ENCODE results near the gene PTPRN2. TPM values are rescaled to one million over a fixed set of nuclear protein-coding genes. Genes with fewer than 3 reads are reported as not detected.

PTPRN2 gene
- total RNA-seq, 2 experiments from 2014 or later: 4.7 to 4.8 TPM

GRCh38 chr7:158479021-158479663, 108.5 kb downstream of the PTPRN2 start:
- Mint-ChIP-seq H3K4me1 (no peaks in the 10 kb centered on the region), H3K27ac (no peak overlapping the region), H3K27me3 (no peaks in the 10 kb centered on the region), H3K36me3 (ENCODE audit: low read depth) (no peaks in the 10 kb centered on the region), H3K9me3 (no peaks in the 10 kb centered on the region), H3K4me3 (no peak overlapping the region)
- ChIA-PET POLR2A (no interaction called here), CTCF (no interaction called here)
- DNase-seq: no peak

DNA sequence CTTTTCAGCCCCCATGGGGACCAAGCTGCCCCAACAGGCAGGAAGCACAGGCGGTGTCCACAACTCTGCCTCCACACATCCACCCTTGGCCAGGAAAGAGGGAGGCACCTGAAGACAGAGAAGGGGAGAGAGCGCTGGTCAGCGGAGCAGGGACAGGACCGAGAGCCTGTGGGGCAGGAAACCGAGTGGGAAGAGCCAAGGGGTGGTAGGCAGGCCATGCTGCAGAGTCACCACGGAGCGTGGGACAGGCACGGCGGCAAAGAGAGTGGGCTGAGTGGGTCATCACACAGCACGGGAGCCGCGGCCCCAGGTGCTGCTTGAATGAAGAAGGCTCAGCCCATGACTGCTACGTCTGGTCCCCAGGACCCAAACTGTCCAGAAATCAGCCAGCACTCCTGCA, 109.8 kb downstream of the PTPRN2 start:
- Mint-ChIP-seq H3K4me3 (no peak overlapping the region), H3K9me3 (no peaks in the 10 kb centered on the region), H3K27ac (no peak overlapping the region), H3K27me3 (no peaks in the 10 kb centered on the region), H3K36me3 (ENCODE audit: low read depth) (no peaks in the 10 kb centered on the region), H3K4me1 (no peaks in the 10 kb centered on the region)
- DNase-seq: no peak
- ChIA-PET POLR2A (no interaction called here), CTCF (no interaction called here)

DNA sequence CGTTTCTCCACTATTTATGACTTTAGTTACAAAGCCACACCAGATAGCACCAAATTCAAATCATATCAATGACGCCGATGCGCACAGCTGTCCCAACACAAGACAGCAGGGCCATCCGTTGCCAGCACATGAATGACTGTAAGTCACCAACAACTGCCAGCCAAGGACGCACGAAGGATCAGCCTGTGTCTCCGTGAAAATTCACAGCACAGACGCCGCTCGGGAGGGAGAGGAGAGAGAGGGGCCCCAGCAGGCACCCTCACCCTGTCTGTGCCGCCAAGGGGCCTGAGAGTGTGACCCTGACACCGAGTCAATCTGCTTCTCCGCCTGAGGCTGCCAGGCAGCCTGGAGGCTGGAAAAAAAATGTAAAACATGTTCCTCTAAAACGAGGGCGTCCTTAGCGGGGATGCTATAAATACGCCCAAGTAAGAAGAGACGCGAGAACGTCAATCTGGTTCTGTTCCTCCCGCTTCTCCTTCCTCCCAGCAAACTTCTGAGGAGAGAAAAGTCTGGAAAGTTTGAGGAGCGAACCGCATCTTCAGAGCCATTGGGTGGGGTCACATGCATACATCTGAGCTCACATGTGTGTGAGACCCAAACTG, 111.2 kb downstream of the PTPRN2 start:
- DNase-seq: no peak
- Mint-ChIP-seq H3K27ac (no peak overlapping the region), H3K4me1 (no peaks in the 10 kb centered on the region), H3K4me3 (no peak overlapping the region), H3K36me3 (ENCODE audit: low read depth) (no peaks in the 10 kb centered on the region), H3K27me3 (no peaks in the 10 kb centered on the region), H3K9me3 (no peaks in the 10 kb centered on the region)
- ChIA-PET CTCF (no interaction called here), POLR2A (no interaction called here)

DNA sequence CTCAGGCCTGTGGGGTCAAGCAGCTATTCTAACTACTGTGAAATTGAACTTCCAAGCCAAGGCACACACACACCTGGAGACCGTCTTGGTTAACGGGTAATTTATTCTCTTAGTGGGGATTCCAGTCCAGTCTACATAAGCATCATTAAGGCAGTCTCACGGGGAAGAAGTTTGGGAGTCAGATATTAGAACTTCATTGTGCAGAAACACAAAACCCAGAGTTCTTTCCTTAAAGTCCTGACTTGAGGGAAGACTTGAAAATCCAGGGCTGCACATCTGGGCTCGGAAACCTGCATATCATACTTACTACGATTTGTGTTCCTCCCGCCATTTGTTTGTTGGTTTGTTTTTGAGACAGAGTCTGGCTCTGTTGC, 112.0 kb downstream of the PTPRN2 start:
- ChIA-PET CTCF (no interaction called here), POLR2A (no interaction called here)
- no peak overlapping the region for H3K4me3 Mint-ChIP-seq
- no peak for DNase-seq
- no peaks in the 10 kb centered on the region for H3K9me3 Mint-ChIP-seq
- no peaks in the 10 kb centered on the region for H3K36me3 Mint-ChIP-seq (ENCODE audit: low read depth)
- H3K27me3 Mint-ChIP-seq: no peaks in the 10 kb centered on the region
- H3K27ac Mint-ChIP-seq: no peak overlapping the region
- H3K4me1 Mint-ChIP-seq: no peaks in the 10 kb centered on the region

DNA sequence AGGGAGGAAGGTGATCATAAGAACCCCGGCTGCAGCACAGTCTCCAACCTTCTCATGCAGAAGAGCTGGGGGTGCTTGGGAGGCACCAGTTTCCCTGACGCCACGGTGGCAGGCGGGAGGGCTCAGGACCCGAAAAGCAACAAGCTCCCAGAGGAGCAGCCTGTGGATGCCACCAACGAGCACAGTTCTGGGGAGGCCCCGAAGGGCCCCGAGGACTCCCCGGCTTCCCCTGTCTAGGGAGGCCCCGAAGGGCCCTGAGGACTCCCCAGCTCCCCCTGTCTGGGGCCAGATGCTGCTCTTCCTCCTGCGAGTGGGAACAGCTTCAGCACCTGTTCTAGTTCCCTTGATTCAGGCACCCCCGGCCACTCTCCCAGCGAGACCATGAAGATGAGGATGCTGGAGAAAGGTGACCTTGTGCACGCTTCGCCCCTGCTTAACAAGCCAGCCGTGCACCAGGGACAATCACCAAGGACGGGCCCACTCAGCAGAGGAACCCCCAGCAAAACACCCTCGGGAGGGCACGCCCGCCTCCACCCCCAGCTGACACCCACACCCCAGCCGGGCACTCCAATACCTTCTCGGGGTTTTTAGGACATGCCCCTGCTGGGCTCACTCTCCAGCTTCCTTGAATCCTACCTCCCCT, 112.5 kb downstream of the PTPRN2 start:
- H3K4me3 Mint-ChIP-seq: no peak overlapping the region
- ChIA-PET POLR2A (no interaction called here), CTCF (no interaction called here)
- no peak overlapping the region for H3K27ac Mint-ChIP-seq
- no peak for DNase-seq
- H3K27me3 Mint-ChIP-seq: no peaks in the 10 kb centered on the region
- H3K4me1 Mint-ChIP-seq: no peaks in the 10 kb centered on the region
- no peaks in the 10 kb centered on the region for H3K36me3 Mint-ChIP-seq (ENCODE audit: low read depth)
- no peaks in the 10 kb centered on the region for H3K9me3 Mint-ChIP-seq

DNA sequence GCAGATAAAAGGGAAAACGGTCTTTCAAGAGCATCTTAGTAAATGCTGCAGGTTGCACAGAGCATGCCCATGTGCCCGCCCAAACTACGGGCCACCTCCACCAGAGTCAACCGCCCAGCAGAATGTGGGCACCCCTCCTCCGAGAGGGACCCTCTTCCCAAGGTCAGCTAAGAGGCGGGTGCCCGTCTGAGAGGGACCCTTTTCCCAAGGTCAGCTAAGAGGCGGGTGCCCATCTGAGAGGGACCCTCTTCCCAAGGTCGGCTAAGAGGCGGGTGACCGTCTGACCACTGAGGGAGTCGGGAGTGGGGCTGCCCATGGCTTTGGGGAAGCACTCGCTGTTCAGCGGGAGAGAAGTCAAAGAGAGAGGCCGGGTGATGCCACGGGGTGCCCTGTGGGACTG, 113.1 kb downstream of the PTPRN2 start:
- POLR2A ChIA-PET: no interaction called here
- no peaks in the 10 kb centered on the region for H3K36me3 Mint-ChIP-seq (ENCODE audit: low read depth)

DNA sequence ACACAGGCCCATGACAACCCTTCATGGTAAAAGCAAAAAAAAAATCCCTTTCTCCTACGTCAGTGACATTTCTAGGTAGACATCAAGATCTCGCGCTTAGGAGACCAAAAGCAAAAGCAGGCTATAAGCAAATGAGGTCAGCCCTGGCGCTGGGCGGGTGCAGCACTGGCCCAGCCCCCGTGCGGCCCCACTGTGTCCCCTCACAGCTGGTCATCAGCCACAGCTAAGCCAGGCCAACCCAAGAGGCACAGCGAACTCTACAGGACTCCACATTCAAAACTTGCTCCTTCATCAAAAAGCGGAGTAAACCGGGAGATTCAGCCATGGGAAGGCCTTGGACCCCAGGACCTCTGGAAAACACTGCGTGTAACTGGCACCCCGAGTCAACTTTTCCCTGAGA, 113.7 kb downstream of the PTPRN2 start:
- no peaks in the 10 kb centered on the region for H3K27me3 Mint-ChIP-seq
- no peak for DNase-seq
- H3K36me3 Mint-ChIP-seq (ENCODE audit: low read depth): no peaks in the 10 kb centered on the region
- H3K9me3 Mint-ChIP-seq: no peaks in the 10 kb centered on the region
- no peaks in the 10 kb centered on the region for H3K4me1 Mint-ChIP-seq
- ChIA-PET POLR2A (no interaction called here), CTCF (no interaction called here)
- no peak overlapping the region for H3K4me3 Mint-ChIP-seq
- no peak overlapping the region for H3K27ac Mint-ChIP-seq

More for the DNA sequence above, 113.1 kb downstream of the PTPRN2 start:
- H3K27ac Mint-ChIP-seq: no peak overlapping the region
- no peaks in the 10 kb centered on the region for H3K4me1 Mint-ChIP-seq
- H3K9me3 Mint-ChIP-seq: no peaks in the 10 kb centered on the region
- CTCF ChIA-PET: no interaction called here
- DNase-seq: no peak
- no peak overlapping the region for H3K4me3 Mint-ChIP-seq
- no peaks in the 10 kb centered on the region for H3K27me3 Mint-ChIP-seq

GRCh38 chr7:158473221-158473620, 114.4 kb downstream of the PTPRN2 start:
- Mint-ChIP-seq H3K4me1 (no peaks in the 10 kb centered on the region), H3K27ac (no peak overlapping the region), H3K9me3 (no peaks in the 10 kb centered on the region), H3K4me3 (no peak overlapping the region), H3K36me3 (ENCODE audit: low read depth) (no peaks in the 10 kb centered on the region), H3K27me3 (no peaks in the 10 kb centered on the region)
- CTCF ChIA-PET: no interaction called here
- POLR2A ChIA-PET: no interaction called here
- DNase-seq: no peak

- Mint-ChIP-seq H3K4me1 (no peaks in the 10 kb centered on the region), H3K27me3 (no peaks in the 10 kb centered on the region), H3K27ac (no peak overlapping the region), H3K4me3 (no peak overlapping the region), H3K9me3 (no peaks in the 10 kb centered on the region), H3K36me3 (ENCODE audit: low read depth) (no peaks in the 10 kb centered on the region)
- ChIA-PET CTCF (no interaction called here), POLR2A (no interaction called here)
- no peak for DNase-seq
Observed at GRCh38 chr7:158472596-158472995, 115.0 kb downstream of the PTPRN2 start.

DNA sequence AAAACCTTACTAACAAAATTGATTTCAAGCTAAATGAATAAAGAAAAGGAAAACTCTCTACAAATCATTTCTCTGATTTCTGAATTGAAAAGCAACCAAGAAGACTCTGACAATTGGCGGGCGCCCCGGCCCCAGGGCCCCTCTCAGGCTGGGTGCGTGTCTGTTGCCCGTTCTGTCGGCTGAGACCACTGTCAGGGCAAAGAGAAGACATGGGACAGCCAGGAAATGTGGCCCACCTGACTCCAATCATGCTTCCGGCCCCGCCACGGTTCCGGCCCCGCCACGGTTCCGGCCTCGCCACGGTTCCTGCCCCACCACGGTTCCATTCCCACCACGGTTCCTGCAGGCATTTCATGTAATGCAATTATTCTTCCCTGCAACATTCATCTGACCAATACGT, 115.9 kb downstream of the PTPRN2 start:
- Mint-ChIP-seq H3K27ac (no peak overlapping the region), H3K27me3 (no peaks in the 10 kb centered on the region), H3K36me3 (ENCODE audit: low read depth) (no peaks in the 10 kb centered on the region), H3K4me3 (no peak overlapping the region), H3K9me3 (no peaks in the 10 kb centered on the region), H3K4me1 (no peaks in the 10 kb centered on the region)
- ChIA-PET CTCF (no interaction called here), POLR2A (no interaction called here)
- DNase-seq: no peak

DNA sequence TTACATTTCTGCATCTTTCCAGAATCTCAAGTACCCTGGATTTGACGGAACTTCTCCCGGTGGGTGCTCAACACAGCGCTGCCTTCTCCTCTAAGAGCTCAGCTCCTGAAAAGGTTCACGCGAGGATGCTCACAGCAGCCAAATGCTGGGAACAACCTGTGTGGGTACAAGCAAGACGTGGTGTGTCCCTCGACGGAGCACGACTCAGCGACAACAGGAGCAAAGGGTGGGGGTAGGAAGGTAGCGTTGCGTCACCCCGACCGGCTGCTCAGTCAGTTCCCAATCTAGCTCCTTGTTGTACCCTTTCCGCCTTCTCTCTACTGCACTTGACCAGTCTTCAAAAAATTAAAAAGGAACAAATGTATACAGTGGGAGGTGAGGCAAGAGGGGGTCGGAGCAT, 117.3 kb downstream of the PTPRN2 start:
- DNase-seq: no peak
- H3K27me3 Mint-ChIP-seq: no peaks in the 10 kb centered on the region
- ChIA-PET CTCF (no interaction called here), POLR2A (no interaction called here)
- H3K27ac Mint-ChIP-seq: no peak overlapping the region
- no peaks in the 10 kb centered on the region for H3K9me3 Mint-ChIP-seq
- H3K36me3 Mint-ChIP-seq (ENCODE audit: low read depth): no peaks in the 10 kb centered on the region
- no peaks in the 10 kb centered on the region for H3K4me1 Mint-ChIP-seq
- H3K4me3 Mint-ChIP-seq: no peak overlapping the region

DNA sequence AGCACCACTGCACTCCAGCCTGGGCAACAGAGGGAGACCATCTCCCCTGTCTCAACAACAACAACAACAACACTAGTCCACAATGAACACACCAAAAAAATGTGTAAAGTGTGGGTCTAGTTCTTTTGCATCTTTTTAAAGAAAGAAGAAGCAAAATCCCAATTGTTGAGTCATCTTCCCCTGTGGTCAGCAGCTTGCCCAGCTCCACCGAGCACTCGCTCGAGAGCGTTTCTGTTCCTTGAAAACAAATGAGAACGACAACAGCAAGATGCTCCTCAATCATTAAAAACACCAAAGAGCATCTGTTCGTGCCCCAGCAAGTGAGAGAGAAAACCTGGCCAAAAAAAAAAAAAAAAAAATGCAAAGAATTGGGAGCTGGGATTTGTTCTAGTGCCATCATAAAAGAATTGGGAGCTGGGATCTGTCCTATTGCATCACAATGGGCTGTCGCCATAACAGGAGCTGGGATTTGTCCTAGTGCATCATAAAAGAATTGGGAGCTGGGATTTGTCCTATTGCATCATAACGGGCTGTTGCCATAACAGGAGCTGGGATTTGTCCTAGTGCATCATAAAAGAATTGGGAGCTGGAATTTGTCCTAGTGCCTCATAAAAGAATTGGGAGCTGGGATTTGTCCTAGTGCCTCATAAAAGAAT, 118.1 kb downstream of the PTPRN2 start:
- ChIA-PET CTCF (no interaction called here), POLR2A (no interaction called here)
- H3K4me3 Mint-ChIP-seq: no peak overlapping the region
- H3K4me1 Mint-ChIP-seq: no peaks in the 10 kb centered on the region
- peaks cover under 1% of the 10 kb centered on the region for H3K9me3 Mint-ChIP-seq
- no peaks in the 10 kb centered on the region for H3K27me3 Mint-ChIP-seq
- no peaks in the 10 kb centered on the region for H3K36me3 Mint-ChIP-seq (ENCODE audit: low read depth)
- DNase-seq: no peak
- no peak overlapping the region for H3K27ac Mint-ChIP-seq

GRCh38 chr7:158468700-158469296, 118.8 kb downstream of the PTPRN2 start:
- Mint-ChIP-seq H3K27ac (no peak overlapping the region), H3K9me3 (peaks cover 2% of the 10 kb centered on the region), H3K36me3 (ENCODE audit: low read depth) (no peaks in the 10 kb centered on the region), H3K4me3 (no peak overlapping the region), H3K27me3 (no peaks in the 10 kb centered on the region), H3K4me1 (no peaks in the 10 kb centered on the region)
- ChIA-PET POLR2A (no interaction called here), CTCF (interaction anchor here (0.5 kb wide), 1 partner anchor 691 kb away, joined by 3 read pairs; no protein-coding TSS in a partner anchor)
- DNase-seq: no peak
